Type B pancreatic cell (in vitro differentiated cells): ENCODE data around the gene TMEM184B. TPM values are rescaled to one million over a fixed set of nuclear protein-coding genes. Genes with fewer than 3 reads are reported as not detected.

ENCODE experiments used
- DNase-seq: peaks from one replicate; pipeline ENCODE4 v3.0.0; 2021; ENCODE audit warnings: mixed read lengths; ENCODE audit not compliant: unreplicated experiment; ENCODE audit errors: extremely low spot score
- H3K27ac Mint-ChIP-seq: 2 replicates; pipeline ENCODE4 v1.8.0; 2021; ENCODE audit warnings: mild to moderate bottlenecking, mixed read lengths
- H3K27me3 Mint-ChIP-seq: 2 replicates; pipeline ENCODE4 v1.8.0; 2021; ENCODE audit warnings: mixed read lengths
- H3K36me3 Mint-ChIP-seq: 2 replicates; pipeline ENCODE4 v1.8.0; 2021; ENCODE audit warnings: mixed read lengths
- H3K4me1 Mint-ChIP-seq: one replicate; pipeline ENCODE4 v1.8.0; 2021; ENCODE audit warnings: mixed read lengths; ENCODE audit not compliant: unreplicated experiment
- H3K4me3 Mint-ChIP-seq: 2 replicates; pipeline ENCODE4 v1.8.0; 2021; ENCODE audit warnings: mild to moderate bottlenecking, mixed read lengths
- H3K9me3 Mint-ChIP-seq: 2 replicates; pipeline ENCODE4 v1.8.0; 2021; ENCODE audit warnings: mixed read lengths
- CTCF ChIP-seq: fragments of 200-600 bp; sonication (generic); conservative IDR thresholded peaks from 2 replicates; pipeline ENCODE4 v1.5.0; 2021; ENCODE audit warnings: antibody characterized with exemption, mild to moderate bottlenecking
- total RNA-seq: library from RNA; stranded (reverse); gene quantifications from 2 replicates; pipeline ENCODE4 v1.2.1, GENCODE V29; 2021; ENCODE audit warnings: low replicate concordance

TMEM184B gene
- total RNA-seq, 1 donor from 2014 or later, result 66.7 TPM

GRCh38 chr22:38317122-38317994 lies 44.5 kb upstream of the TMEM184B start, which contains the start of gene CSNK1E:
TSS of gene CSNK1E (minus strand) at chr22:38317433. CDS start at chr22:38314157, 3,276 bp downstream.
- TF ChIP-seq CTCF, result no peak
- peak; percentile 84 for DNase-seq
- no peaks in the 10 kb centered on the region for H3K27me3 Mint-ChIP-seq
- H3K36me3 Mint-ChIP-seq, result peaks cover 3% of the 10 kb centered on the region
- H3K4me3 Mint-ChIP-seq, result peak within 1 kb of the TSS; percentile 96
- H3K4me1 Mint-ChIP-seq, result peaks cover 42% of the 10 kb centered on the region
- H3K9me3 Mint-ChIP-seq, result no peaks in the 10 kb centered on the region
- H3K27ac Mint-ChIP-seq, result peak within 1 kb of the TSS; percentile 100

- Mint-ChIP-seq H3K4me3 (peak overlapping the region; percentile 96), H3K27me3 (no peaks in the 10 kb centered on the region), H3K4me1 (peaks cover 42% of the 10 kb centered on the region), H3K9me3 (no peaks in the 10 kb centered on the region), H3K27ac (peak overlapping the region; percentile 98), H3K36me3 (peaks cover 3% of the 10 kb centered on the region)
- no peak for DNase-seq
- TF ChIP-seq CTCF, result no peak
Measured at GRCh38 chr22:38316364-38317121, 43.7 kb upstream of the TMEM184B start.

- Mint-ChIP-seq H3K4me3 (peak overlapping the region; percentile 96), H3K9me3 (no peaks in the 10 kb centered on the region), H3K4me1 (peaks cover 44% of the 10 kb centered on the region), H3K36me3 (peaks cover 3% of the 10 kb centered on the region), H3K27me3 (no peaks in the 10 kb centered on the region), H3K27ac (peak overlapping the region; percentile 98)
- TF ChIP-seq CTCF, result no peak
- DNase-seq, result no peak
Measured at GRCh38 chr22:38315823-38316363, 43.1 kb upstream of the TMEM184B start.

GRCh38 chr22:38314933-38315822 lies 42.4 kb upstream of the TMEM184B start:
- no peak for DNase-seq
- H3K27ac Mint-ChIP-seq, result peak overlapping the region; percentile 98
- peaks cover 48% of the 10 kb centered on the region for H3K4me1 Mint-ChIP-seq
- H3K9me3 Mint-ChIP-seq, result no peaks in the 10 kb centered on the region
- H3K4me3 Mint-ChIP-seq, result peak overlapping the region; percentile 96
- no peaks in the 10 kb centered on the region for H3K27me3 Mint-ChIP-seq
- peaks cover 3% of the 10 kb centered on the region for H3K36me3 Mint-ChIP-seq
- no peak for TF ChIP-seq CTCF
